HPDE6-E6E7 (cell line): ENCODE measurements around the gene ADGB.
"Not testable (repeated sequence)": the region's sequence is repeated elsewhere in the genome, so short reads cannot be mapped to it uniquely, and the experiment has no call there.

Experiments used
- DNase-seq: peaks from one replicate; pipeline ENCODE4 v3.0.0; 2011; ENCODE audit warnings: missing footprints; ENCODE audit errors: extremely low spot score

Gene ADGB

GRCh38 chr6:146598772-146599405 is at the start of gene ADGB:
Gene ADGB, plus strand, starts transcription at chr6:146598972. Its CDS starts 69 bp downstream, at chr6:146599041.
- DNase-seq = peak; percentile 40

GRCh38 chr6:146550911-146551310 is 47.9 kb upstream of the ADGB start:
- no peak for DNase-seq

- DNase-seq = no peak
Measured at GRCh38 chr6:146551545-146551944, 47.2 kb upstream of the ADGB start.

- DNase-seq = no peak
Measured at GRCh38 chr6:146553377-146554135, 45.2 kb upstream of the ADGB start.

GRCh38 chr6:146560607-146561006 is 38.2 kb upstream of the ADGB start:
- no peak for DNase-seq

GRCh38 chr6:146566661-146567060 is 32.1 kb upstream of the ADGB start:
- not testable (repeated sequence) for DNase-seq

GRCh38 chr6:146568619-146569018 is 30.2 kb upstream of the ADGB start:
- not testable (repeated sequence) for DNase-seq

- no peak for DNase-seq
Measured at GRCh38 chr6:146574211-146574610, 24.6 kb upstream of the ADGB start.

GRCh38 chr6:146578054-146578453 is 20.7 kb upstream of the ADGB start:
- no peak for DNase-seq

GRCh38 chr6:146581968-146582367 is 16.8 kb upstream of the ADGB start:
- DNase-seq = no peak

GRCh38 chr6:146582857-146583256 is 15.9 kb upstream of the ADGB start:
- no peak for DNase-seq

- no peak for DNase-seq
Measured at GRCh38 chr6:146583966-146584365, 14.8 kb upstream of the ADGB start.

GRCh38 chr6:146587459-146587858 is 11.3 kb upstream of the ADGB start:
- DNase-seq = no peak

GRCh38 chr6:146590492-146590891 is 8.3 kb upstream of the ADGB start:
- DNase-seq = no peak

GRCh38 chr6:146592451-146592850 is 6.3 kb upstream of the ADGB start:
- no peak for DNase-seq

GRCh38 chr6:146593986-146594385 is 4.8 kb upstream of the ADGB start:
- no peak for DNase-seq

GRCh38 chr6:146594495-146594894 is 4.3 kb upstream of the ADGB start:
- DNase-seq = no peak

- no peak for DNase-seq
Measured at GRCh38 chr6:146595972-146596731, 2.6 kb upstream of the ADGB start.

- no peak for DNase-seq
Measured at GRCh38 chr6:146601352-146601751, 2.6 kb downstream of the ADGB start.

GRCh38 chr6:146602526-146602925 is 3.8 kb downstream of the ADGB start:
- no peak for DNase-seq

GRCh38 chr6:146613947-146614346 is 15.2 kb downstream of the ADGB start:
- no peak for DNase-seq

GRCh38 chr6:146620655-146621054 is 21.9 kb downstream of the ADGB start:
- DNase-seq = no peak

- DNase-seq = no peak
Measured at GRCh38 chr6:146628350-146628749, 29.6 kb downstream of the ADGB start.
